NCI-H1048 (cell line): ENCODE data around the gene ZNF705A.
"Not testable (repeated sequence)": the region's sequence is repeated elsewhere in the genome, so short reads cannot be mapped to it uniquely, and the experiment has no call there.

Experiments
- DNase-seq: peaks from one replicate; lab custom pipeline; 2025; lab: John Stamatoyannopoulos, UW

Gene ZNF705A

DNA sequence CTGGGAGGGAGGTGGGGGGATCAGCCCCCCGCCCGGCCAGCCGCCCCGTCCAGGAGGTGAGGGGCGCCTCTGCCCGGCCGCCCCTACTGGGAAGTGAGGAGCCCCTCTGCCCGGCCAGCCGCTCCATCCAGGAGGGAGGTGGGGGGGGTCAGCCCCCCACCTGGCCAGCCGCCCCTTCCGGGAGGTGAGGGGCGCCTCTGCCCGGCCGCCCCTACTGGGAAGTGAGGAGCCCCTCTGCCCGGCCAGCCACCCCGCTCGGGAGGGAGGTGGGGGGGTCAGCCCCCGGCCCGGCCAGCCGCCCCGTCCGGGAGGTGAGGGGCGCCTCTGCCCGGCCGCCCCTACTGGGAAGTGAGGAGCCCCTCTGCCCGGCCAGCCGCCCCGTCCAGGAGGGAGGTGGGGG lies 27.4 kb downstream of the ZNF705A start:
- DNase-seq = not testable (repeated sequence)

DNA sequence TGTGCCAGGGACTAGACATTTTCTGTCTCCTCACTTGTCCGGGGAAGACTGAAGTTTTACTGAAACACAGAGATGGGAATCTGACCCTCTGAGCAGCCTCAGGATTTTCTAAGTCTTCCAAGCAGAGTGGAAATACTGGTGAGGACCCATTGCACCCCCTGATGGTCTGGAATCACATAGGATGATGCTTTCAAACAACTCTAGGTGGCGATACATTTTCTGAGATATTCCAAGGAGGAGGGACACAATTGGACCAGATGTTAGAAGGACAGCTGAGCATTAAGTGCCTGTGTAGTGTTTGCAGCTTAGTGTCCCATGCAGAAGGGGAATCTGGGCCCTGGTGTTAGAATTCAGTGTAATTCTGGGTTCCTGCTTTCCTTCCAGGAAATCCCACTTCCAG lies 31.3 kb downstream of the ZNF705A start:
- DNase-seq = not testable (repeated sequence)

DNA sequence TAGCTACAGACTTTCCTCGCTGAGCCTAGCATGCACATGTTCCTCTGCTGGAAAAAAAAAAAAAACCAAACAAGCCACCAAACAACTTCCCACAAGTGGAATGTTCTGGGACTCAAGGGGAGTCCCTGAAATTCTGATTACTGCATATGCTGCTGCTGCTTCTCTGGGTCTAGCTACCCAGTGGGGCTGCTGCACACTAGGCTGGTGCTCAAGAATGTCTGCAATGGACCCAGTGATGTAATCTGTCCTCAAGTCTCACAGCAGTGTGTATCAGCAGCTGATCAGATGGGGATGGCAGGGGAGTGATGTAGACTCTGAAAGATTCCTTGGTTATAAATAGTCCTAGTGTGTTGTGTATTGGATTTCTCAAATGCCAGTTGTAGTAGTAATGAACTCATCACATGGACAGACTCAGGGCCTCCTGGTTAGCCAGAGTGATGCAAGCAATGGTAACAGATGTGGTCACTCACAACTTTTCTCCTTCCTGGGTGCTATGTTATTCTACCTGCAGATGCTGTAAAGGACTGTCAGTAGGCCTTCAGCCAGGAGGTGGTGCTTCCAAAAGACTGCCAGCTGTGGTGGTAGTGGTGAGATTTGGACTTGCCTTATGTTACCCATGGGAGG lies 41.0 kb downstream of the ZNF705A start:
- not testable (repeated sequence) for DNase-seq

DNA sequence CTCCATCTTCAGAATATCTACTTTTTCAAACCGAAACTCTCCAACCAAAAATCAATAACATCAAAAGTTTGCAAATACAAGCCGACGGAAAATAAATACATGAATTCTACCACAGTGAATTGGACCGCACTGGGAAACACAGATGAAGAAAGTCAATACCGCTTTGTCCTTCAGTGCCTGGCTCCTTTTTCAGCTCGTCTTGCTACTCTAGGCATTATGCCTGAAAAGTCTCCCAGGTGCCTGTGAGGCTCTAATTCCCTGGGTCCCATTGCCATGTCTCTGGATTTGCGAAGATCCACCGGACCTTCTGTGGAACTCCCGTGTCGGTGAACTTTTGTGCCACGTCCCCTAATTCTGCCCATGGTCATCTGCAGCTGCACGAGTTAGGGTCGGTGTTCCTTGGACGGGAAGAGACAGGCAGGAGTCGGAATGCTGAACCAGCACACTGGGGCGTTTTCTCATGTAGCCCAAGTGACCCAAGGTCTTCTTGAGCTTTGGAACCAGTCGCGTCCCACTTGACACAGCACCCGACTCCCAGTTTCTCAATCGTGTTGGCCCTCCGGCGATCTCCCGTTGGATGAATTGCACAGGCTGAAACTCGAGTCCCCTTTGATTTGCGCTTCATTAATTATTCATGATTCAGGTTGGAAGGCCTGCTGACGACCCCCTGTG lies 62.0 kb downstream of the ZNF705A start:
- DNase-seq = not testable (repeated sequence)

DNA sequence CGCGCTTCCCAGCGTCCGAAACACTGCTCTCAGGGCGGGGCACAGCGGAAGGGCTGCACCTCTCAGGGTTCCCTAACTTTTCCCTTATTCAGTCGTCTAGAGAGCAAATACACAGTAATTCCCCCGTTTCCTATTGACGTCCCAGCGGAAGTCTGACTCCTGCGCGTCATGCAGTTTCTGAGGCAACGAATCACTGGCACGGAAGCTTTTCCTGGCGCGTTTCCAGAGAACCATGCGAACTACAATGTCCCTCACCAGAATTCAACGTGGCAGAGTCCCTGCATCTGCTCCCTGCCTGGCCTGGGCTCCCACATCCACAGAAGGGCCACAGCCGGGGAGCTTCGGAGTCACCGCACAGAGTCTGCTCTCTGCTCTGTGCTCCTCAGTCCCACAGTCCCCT lies 64.6 kb downstream of the ZNF705A start:
- not testable (repeated sequence) for DNase-seq

DNA sequence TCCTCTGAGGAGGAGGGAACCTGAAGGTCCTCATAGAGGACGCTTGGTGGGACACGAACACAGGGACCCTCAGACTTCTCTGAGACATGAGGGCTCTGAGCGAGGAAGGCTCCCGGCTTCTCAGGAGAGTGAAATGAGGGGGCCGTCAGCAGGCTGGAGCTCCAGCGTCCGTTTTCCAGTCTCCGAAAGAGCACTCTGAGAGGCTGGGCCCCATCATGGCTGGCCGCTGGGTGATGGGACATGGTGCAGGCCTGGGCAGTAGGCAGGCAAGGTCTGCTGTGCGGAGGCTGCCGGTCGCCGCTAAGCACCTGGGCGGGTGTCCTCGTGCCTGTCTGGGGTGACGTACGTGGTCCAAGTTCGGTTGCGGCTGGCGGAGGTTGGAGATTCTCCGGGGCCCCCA lies 65.0 kb downstream of the ZNF705A start:
- DNase-seq = not testable (repeated sequence)

DNA sequence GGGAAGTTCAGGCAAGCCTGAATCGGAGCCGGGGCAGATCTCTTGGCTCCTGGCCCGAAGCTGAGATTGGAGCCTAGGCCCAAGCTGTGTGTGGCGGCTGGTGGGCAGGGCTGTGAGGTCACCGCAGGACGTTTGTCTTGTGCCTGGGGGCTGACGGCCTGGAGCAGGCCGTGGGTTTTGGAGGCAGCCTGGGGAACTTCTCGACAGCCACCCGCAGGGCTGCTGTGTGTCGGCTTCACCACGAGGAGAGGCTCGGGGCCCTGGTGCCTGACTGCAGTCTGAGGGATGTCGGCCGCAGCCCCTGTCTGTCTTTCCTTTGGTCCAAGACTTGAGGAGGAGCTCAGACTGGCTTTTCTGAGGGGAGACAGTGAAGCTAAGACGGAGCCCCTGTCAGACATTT lies 65.5 kb downstream of the ZNF705A start:
- not testable (repeated sequence) for DNase-seq

DNA sequence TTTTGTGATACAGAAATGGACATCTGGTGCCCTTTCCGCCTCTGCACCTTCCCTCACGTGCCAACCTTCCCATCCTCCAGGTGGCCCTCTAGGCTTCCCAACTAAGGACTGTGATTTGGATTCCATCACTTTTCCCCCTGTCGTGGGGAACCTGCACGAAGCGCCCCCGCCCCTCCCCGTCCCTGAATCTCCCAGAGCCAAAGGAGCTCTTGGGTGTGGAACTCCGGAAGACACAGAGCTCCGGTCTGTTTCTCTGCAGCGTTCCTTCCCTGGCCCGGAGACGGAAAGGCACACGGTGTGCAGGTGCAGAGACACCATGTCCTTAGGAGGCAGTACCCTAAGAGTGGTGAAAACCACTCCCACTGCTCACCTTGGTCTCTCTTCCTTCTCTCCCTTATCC lies 66.8 kb downstream of the ZNF705A start:
- DNase-seq = not testable (repeated sequence)

DNA sequence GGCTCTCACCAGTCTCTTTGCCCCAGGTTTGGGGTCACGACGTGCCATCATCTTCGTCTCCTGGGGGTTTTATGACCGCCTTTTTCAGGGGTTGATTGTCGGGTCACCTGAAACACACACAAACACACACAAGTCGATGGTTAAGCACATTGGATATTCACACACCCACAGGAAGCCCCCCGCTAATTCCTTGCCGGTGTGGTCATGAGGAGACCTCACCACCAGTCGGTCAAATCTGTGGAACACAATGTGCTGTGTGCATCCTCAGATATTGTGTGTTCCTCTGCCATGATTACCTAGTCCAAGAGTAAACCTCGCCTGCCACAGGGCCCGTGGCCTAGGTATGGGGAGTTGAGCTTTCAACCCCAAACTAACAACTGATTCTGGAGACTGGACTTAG lies 68.0 kb downstream of the ZNF705A start:
- not testable (repeated sequence) for DNase-seq

DNA sequence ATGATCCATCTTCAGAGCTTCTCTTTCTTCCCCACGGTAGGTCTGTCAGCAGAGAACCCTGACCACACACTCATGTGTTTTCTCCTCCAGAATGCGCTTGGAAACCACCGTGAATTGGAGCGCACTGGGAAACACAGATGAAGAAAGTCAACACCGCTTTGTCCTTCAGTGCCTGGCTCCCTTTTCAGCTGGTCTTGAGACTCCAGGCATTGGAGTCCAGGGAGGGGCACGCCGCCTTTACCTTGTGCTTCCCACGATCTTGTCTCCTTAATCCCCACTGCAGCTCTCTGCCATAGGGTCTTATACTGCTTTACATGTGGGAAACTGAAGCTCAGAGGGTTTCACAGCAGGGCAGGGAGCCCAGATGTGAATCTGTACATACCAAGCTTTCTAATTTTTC lies 69.5 kb downstream of the ZNF705A start:
- DNase-seq = no peak

DNA sequence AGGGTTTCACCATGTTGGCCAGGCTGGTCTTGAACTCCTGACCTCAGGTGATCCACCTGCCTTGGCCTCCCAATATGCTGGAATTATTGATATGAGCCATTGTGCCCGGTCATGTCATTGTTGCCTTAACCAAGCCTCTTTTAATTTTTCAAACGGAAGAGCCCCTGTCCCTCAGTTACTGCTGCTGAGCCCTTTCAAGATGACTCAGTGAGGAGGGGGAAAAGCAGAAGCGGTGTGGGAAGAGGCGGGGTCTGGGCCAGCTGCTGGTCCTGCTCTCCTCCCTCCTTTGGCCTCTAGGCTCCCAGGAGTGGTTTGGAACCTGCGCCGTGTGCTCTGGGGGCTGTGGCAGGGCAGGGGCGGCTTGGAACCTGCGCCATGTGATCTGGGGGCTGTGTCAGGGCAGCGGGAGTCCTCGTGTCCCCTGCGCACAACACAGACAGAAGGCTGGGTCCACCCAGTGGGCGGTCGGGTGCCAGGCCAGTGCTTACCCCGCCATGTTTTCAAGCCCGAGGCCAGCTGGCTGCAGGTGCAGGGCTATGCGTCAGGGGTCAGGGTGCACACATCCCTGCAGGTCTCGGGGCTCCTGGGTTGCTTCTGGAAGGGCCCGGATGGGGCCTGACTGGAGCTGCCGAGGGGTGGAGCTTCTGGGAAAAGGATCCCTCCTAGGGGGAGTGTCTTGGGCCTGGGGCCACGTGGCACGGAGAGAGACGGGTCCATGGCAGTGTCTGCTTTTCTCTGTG lies 70.3 kb downstream of the ZNF705A start, which contains the start of gene FAM90A1:
Gene FAM90A1, minus strand, starts transcription at position 627 of the 740 bp plus-strand sequence. CDS start 2,786 bp downstream, outside the sequence.
- DNase-seq = not testable (repeated sequence)

DNA sequence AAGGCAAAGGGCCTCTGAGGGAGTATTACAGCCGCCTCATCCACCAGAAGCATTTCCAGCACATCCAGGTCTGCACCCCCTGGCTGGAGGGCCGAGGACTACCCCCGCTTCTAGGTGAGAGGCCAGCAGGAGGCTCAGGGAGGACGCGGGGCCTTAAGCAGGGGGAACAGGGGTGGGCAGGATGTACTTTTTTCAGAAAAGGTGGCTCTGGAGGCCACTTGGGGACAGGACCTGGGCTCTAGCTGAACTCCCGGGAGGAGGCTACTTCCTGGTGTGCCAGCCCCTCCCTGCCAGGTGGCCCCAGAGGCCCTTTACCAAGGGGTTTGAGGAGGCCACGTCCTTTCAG lies 70.9 kb downstream of the ZNF705A start:
- DNase-seq = not testable (repeated sequence)

DNA sequence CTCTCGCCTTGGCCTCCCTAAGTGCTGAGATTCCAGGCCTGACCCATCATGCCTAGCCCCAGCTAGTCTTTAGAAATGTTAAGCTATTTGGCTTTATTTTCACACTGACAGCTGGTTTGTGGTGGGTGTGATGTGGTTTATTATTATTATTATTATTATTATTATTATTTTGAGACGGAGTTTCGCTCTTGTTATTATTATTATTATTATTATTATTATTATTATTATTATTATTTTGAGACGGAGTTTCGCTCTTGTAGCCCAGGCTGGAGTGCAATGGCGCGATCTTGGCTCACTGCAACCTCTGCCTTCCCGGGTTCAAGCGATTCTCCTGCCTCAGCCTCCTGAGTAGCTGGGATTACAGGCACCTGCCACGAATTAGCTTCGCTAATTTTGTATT lies 71.8 kb downstream of the ZNF705A start:
- DNase-seq = not testable (repeated sequence)

DNA sequence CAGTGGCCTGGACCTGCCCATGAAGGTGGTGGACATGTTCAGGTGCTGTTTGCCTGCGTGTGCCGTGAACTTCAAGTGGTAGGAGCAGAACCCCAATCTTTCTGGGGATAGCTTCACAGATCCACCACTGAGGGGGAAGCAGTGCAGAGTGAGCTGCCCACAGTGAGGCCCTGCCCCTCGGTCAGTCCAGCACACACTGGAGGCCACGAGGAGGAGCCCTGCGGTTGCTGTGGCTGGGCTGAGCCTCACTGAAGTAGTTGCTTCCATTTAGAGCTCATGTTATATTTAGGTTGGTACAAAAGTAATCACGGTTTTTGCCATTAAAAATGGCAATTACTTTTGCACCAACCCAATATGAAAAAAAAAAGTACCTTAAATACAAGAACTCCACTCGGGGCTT lies 72.7 kb downstream of the ZNF705A start:
- DNase-seq = not testable (repeated sequence)
